NCI-H460 (cell line): ENCODE measurements around the gene WNT3A. TPM values are rescaled to one million over a fixed set of nuclear protein-coding genes. Genes with fewer than 3 reads are reported as not detected.

Source experiments
- DNase-seq: peaks from one replicate; pipeline ENCODE4 v3.0.0-alpha.2; 2016; ENCODE audit warnings: low read depth; ENCODE audit errors: extremely low read depth
- total RNA-seq: library from RNA; depleted of rRNA; stranded (reverse); fragments of >200 nt; shearing (Covaris generic); gene quantifications from 2 replicates; pipeline ENCODE4 v1.2.3, GENCODE V29; 2014

Gene WNT3A
- total RNA-seq, 1 experiment from 2014 or later = not detected

GRCh38 chr1:227999056-227999930 is 7.5 kb upstream of the WNT3A start:
- DNase-seq = peak; percentile 84

- no peak for DNase-seq
Observed at GRCh38 chr1:228000416-228000815, 6.4 kb upstream of the WNT3A start.

GRCh38 chr1:228000836-228001563 is 5.8 kb upstream of the WNT3A start:
- no peak for DNase-seq

- DNase-seq = no peak
Observed at GRCh38 chr1:228001738-228002535, 4.9 kb upstream of the WNT3A start.

- DNase-seq = no peak
Observed at GRCh38 chr1:228002792-228003191, 4.0 kb upstream of the WNT3A start.

- DNase-seq = no peak
Observed at GRCh38 chr1:228003461-228004330, 3.1 kb upstream of the WNT3A start.

- peak; percentile 27 for DNase-seq
Observed at GRCh38 chr1:228004331-228004855, 2.4 kb upstream of the WNT3A start.

GRCh38 chr1:228004856-228005462 is 1.8 kb upstream of the WNT3A start:
- DNase-seq = no peak

- DNase-seq = no peak
Observed at GRCh38 chr1:228005511-228006033, 1.2 kb upstream of the WNT3A start.

- DNase-seq = no peak
Observed at GRCh38 chr1:228006034-228006785, 588 bp upstream of the WNT3A start.

- no peak for DNase-seq
Observed at GRCh38 chr1:228007049-228007800, 427 bp downstream of the WNT3A start.

- DNase-seq = no peak
Observed at GRCh38 chr1:228007801-228008341, 1.1 kb downstream of the WNT3A start.

- DNase-seq = no peak
Observed at GRCh38 chr1:228008391-228009115, 1.8 kb downstream of the WNT3A start.

GRCh38 chr1:228009116-228009827 is 2.5 kb downstream of the WNT3A start:
- DNase-seq = no peak

- no peak for DNase-seq
Observed at GRCh38 chr1:228009828-228010775, 3.3 kb downstream of the WNT3A start.
